HG03103 (cell line): Measurements from ENCODE around the gene ICAM3.
"Not testable (repeated sequence)": the region's sequence is repeated elsewhere in the genome, so short reads cannot be mapped to it uniquely, and the experiment has no call there.

Experiments
- ATAC-seq: cut with Tn5 transposase; IDR thresholded peaks from one replicate; pipeline ENCODE4 v1.9.1; 2021; ENCODE audit warnings: low read depth; ENCODE audit not compliant: unreplicated experiment

Gene ICAM3

GRCh38 chr19:10339380-10339960 is at the start of gene ICAM3:
Gene ICAM3 (minus strand): TSS chr19:10339624. CDS start chr19:10339614, 10 bp downstream.
- ATAC-seq: peak; percentile 68

GRCh38 chr19:10388957-10389356 is 49.5 kb upstream of the ICAM3 start:
- no peak for ATAC-seq

GRCh38 chr19:10384580-10384979 is 45.2 kb upstream of the ICAM3 start:
- no peak for ATAC-seq

- not testable (repeated sequence) for ATAC-seq
Measured at GRCh38 chr19:10383223-10383499, 43.7 kb upstream of the ICAM3 start.

GRCh38 chr19:10380313-10381102 is 41.1 kb upstream of the ICAM3 start, which contains the start of gene TYK2:
Gene TYK2 (minus strand): TSS chr19:10380572. CDS start chr19:10378406, 2,166 bp downstream.
- peak; percentile 84 for ATAC-seq

- no peak for ATAC-seq
Measured at GRCh38 chr19:10379880-10380312, 40.5 kb upstream of the ICAM3 start.

GRCh38 chr19:10378124-10378523 is 38.7 kb upstream of the ICAM3 start:
- ATAC-seq: no peak

GRCh38 chr19:10377140-10377640 is 37.8 kb upstream of the ICAM3 start:
- ATAC-seq: not testable (repeated sequence)

- ATAC-seq: no peak
Measured at GRCh38 chr19:10374931-10375330, 35.5 kb upstream of the ICAM3 start.

GRCh38 chr19:10372690-10373089 is 33.3 kb upstream of the ICAM3 start:
- ATAC-seq: no peak

- no peak for ATAC-seq
Measured at GRCh38 chr19:10368101-10368803, 28.8 kb upstream of the ICAM3 start.

- not testable (repeated sequence) for ATAC-seq
Measured at GRCh38 chr19:10366950-10367512, 27.6 kb upstream of the ICAM3 start.

- no peak for ATAC-seq
Measured at GRCh38 chr19:10365518-10365917, 26.1 kb upstream of the ICAM3 start.

GRCh38 chr19:10364644-10365043 is 25.2 kb upstream of the ICAM3 start:
- ATAC-seq: no peak

GRCh38 chr19:10363789-10364281 is 24.4 kb upstream of the ICAM3 start:
- no peak for ATAC-seq

- no peak for ATAC-seq
Measured at GRCh38 chr19:10362259-10362658, 22.8 kb upstream of the ICAM3 start.

GRCh38 chr19:10361569-10362011 is 22.2 kb upstream of the ICAM3 start:
- ATAC-seq: no peak

- ATAC-seq: no peak
Measured at GRCh38 chr19:10356431-10356830, 17.0 kb upstream of the ICAM3 start.

GRCh38 chr19:10353793-10354391 is 14.5 kb upstream of the ICAM3 start:
- ATAC-seq: no peak
